Measurements from ENCODE around the gene TSR1.

Gene TSR1

DNA sequence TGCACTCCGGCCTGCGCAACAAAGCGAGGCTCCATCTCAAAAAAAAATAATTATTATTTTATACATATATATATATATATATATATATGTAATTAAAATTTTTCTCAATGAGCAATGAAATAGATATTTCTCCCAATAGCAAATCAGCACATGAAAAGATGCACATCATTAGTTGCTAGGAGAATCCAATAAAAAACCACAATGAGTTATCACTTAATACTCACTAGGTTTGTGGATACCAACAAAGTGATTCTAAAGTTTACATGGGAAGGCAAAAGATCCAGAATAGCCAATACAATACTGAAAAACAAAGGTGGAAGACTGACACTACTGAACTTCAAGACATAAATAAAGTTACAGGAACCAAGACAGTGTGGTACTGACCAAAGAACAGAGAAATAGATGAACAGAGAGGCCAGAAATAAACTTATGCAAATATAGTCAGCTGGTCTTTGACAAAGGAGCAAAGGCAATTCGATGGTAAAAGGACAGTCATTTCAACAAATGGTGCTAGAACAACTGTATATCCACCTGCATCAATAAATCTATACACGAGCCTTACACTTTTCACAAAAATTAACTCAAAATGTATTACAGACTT lies 46.3 kb downstream of the TSR1 start:
- in situ Hi-C loops (cut with HindIII; ENCODE audit: low sequenced_read_pairs): no loop called here

DNA sequence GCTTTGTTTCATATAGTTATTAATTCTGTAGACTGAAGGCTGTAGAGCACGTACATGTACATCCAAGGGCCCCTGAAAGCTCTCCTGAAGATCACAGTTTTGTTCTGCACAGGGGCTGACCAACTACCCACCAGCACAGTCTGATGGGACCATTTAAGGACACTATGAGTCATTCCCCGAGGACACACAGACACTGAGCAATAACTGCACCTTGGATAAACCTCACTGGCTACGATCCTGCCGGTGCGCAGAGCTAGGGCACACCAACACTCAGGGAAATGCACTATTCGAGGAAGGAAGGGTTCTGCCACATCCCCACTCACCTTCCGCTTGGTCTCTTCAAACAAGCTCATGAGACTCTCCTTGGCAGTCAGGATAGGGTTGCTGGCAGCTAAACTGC lies 53.0 kb downstream of the TSR1 start:
- in situ Hi-C loops (cut with HindIII; ENCODE audit: low sequenced_read_pairs): no loop called here

DNA sequence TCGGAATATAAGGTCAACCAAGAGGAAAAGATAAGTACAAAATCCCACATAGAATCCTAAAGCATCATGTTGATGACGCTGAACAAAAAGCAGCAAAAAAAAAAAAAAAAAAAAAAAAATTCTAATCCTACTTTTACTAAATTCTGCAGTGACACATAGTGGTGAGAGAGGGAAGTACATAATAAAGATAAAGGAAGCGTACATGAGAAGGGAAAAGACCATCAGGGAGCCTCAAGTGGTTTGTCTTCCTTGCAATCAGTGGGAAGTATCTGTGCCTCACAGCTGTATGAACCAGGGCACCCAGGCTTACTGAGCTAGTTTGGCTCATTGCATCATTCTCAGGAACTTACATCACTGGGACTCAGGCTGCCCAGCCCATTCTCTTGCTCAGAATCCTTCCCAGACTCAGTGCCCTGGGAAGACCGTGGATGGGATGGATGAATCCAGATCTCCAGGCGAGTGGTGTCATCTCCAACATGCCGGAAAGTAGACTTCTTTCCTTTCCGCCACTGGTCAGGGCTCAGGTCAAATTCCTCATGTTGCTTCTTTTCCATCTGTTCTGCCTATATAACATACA lies 53.9 kb downstream of the TSR1 start:
- in situ Hi-C loops (cut with HindIII; ENCODE audit: low sequenced_read_pairs): no loop called here

DNA sequence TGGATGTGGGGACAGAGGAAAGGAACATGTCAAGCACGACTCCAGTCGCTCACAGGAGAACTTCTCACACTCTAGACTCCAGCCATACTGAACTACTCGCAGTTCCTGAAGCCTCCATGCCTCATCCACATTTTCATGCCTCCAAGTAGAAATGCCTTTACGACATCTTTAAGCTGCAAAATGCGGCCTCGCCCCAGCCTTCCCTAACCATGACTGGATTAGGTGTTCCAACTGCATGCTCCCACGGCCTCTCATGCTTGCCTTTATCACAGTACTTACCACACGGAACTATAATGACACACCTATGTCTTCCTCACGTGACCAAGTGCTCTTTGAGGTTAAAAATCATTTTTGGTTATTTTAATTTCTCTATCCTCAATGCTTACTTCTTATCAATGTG lies 56.5 kb downstream of the TSR1 start:
- in situ Hi-C loops (cut with HindIII; ENCODE audit: low sequenced_read_pairs): no loop called here

GRCh38 chr17:2277429-2278170 lies 58.7 kb downstream of the TSR1 start:
- in situ Hi-C loops (cut with HindIII; ENCODE audit: low sequenced_read_pairs): no loop called here

GRCh38 chr17:2275722-2276121 lies 60.5 kb downstream of the TSR1 start:
- in situ Hi-C loops (cut with HindIII; ENCODE audit: low sequenced_read_pairs): no loop called here

DNA sequence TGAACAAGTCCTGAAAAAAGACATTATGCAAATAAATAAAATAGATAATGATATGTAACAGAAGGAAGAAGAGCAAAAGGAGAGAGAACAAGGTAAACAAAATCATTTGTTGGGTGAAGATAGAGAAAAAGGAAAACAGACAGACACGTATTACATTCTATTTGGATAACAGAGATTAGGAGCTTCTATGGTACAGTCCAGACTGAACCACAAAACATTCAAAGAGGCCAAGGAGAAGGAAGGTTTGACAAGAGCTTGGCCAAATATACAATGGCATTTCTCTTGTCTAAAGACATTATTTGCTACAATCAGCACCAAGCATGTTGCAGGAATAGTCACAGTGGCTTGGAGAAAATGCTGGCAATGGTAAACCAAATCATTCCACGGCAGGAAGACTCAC lies 61.8 kb downstream of the TSR1 start:
- in situ Hi-C loops (cut with HindIII; ENCODE audit: low sequenced_read_pairs): no loop called here
